ELR (cell line): Measurements from ENCODE around the gene NAA35.
"Not testable (repeated sequence)": the region's sequence is repeated elsewhere in the genome, so short reads cannot be mapped to it uniquely, and the experiment has no call there.

Experiments
- DNase-seq: peaks from one replicate; pipeline ENCODE4 v3.0.0-alpha.2; 2015; ENCODE audit warnings: low read depth

The NAA35 gene

DNA sequence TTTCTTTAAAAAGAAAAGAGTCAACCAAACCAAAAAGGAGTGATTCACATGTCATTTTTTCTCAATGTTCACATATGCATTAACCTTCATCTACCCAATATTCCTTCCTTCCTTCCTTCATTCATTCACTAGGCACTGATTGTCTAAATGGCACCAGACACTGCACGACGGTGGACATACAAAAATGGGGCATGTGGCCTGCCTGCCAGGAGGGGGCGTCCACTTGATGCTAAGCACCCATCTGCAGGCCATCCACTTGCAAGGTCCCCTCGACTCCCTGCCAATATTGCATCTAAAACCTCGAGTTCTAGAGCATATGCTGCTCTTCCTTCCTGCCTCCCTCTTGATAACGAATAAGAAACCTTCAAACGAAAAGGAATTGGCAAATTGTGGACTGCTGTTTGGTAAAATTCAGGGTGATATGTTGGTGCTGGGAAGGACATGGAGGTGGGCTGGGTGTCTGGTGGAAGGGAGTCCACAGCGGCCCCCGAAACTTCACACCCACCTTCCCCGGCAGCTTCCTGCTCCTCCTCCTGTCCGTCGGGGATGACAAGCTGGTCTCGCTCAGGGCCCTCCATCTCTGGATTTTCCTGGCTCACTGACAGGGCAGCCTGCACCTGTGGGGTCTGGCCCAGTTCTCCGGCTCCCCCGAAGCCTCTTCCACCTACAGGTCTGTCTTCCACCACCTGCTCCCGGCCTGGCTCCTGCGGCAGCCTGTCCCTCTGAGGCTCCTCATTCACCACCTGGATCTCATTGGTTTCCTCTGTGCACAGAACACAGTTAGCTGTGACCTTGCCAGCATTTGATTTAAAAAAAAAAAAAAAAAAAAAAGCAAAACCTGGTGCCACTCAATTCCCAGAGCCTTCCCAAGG is 94.2 kb downstream of the NAA35 start:
- peak; percentile 68 for DNase-seq

DNA sequence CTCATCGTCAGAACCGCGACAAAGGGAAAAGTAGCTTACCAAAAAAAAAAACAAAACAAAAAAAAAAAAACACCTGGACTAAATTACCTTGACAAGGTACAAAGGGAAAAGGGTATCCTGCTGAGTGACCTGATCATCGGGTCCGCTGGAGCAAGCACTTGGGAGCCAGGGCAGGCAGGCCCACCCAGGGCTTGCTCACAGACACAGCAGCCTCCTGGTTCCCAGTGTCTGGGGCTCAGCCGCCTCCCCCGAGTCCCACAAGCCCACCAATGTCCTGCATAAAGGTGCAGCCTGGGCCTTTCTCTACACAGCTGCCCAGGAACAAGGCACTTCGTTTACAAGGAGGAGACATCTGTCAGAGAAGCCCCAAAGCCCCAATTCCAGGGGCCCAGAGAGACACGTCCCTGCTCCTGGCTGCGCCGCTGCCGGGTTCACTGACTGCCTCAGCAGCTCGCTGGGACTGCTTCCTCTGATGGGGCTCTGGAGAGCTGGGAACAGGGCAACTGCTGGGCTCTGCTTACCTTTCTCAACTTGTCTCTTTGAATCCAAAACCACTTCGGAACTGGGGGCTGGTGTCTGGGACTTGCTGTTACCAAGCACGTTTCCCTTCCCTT is 95.0 kb downstream of the NAA35 start:
- DNase-seq = no peak

DNA sequence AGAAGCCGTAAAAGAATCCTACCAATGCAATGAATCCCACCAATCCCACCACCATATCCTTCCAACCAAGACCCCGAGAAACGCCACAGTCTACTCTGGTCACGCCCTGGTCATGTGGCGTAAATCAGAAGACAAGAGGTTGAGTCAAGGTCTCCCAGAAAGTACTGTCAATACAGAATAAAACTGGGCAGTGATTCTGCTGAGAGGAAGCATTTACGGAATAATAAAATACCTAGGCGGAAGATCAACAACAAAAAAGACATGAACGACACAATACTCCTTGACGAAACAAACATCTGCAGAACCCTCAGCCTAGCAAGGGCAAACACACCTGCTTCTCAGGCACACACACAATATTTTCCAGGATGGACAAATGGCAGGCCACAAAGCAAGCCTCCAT is 95.6 kb downstream of the NAA35 start:
- DNase-seq = no peak

DNA sequence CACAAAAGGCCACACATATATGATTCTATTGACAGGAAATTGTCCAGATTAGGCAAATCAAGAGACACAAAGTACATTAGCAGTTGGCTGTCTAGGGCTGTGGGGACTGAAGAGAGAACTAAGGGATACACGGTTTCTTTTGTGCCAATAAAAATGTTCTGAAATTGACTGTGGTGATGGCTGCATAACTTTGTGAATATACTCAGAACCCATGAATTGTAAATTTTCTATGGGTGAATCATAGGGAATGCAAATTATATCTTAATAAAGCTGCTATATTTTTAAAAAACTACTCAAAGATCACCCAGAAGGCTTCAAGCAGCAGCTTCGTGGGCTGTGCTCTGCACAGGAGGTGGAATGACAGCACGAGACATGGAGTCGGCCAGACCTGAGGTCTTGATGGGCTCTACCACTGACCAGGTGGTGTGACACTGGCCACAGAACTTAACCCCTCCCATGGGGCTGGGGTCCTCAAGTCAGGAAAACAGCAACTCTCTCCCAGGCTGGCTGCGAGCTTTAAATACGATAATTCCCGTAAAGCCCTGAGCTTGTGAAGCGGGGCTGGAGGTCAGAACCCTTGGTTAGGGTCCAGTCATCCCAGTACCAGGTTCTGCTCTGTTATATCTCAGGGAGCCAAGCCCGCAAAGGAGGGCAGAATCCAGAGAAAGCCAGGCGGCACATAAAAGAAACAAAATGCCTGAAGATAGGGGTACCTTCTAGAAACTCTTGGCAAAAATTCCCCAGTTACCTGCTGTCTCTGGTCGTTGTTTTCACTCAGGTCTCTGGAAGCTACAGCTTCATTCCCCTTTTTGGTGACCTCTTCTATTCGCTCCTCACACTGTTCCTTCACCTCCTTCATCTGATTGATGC is 99.3 kb downstream of the NAA35 start:
- peak; percentile 34 for DNase-seq

DNA sequence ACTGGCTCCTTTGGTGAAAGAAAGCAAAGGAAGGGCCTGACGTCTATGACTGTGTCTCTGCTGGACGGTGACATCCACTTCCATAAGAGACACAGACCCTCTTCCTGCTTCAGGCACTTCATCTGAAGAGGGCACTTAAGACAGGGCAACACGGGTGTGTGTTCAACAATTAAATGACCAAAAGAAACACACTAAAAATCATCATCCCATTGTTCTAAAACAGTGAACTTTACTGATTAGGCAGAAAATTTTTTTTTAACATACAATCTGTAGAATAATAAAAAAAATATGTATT is 99.9 kb downstream of the NAA35 start:
- DNase-seq = no peak

DNA sequence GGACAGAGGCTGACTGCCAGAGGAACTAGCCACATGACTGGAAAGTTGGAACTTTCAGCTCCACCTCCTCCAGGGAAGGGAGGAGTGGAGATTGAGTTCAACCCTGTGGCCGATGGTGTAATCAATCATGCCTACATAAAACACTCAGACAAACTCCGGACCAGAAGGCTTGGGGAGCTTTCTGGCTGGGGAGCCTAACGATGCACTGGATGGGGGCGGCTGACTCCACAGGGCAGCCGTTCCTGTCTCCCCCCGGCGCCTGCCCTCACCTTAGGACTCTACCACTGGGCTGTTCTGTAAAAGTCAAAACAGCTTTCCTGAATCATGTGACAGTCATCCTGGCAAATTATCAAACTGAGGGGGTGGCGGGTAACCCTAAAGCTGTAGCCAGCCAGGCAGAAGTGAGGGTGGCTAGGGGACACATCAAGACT is 100.4 kb downstream of the NAA35 start:
- no peak for DNase-seq

DNA sequence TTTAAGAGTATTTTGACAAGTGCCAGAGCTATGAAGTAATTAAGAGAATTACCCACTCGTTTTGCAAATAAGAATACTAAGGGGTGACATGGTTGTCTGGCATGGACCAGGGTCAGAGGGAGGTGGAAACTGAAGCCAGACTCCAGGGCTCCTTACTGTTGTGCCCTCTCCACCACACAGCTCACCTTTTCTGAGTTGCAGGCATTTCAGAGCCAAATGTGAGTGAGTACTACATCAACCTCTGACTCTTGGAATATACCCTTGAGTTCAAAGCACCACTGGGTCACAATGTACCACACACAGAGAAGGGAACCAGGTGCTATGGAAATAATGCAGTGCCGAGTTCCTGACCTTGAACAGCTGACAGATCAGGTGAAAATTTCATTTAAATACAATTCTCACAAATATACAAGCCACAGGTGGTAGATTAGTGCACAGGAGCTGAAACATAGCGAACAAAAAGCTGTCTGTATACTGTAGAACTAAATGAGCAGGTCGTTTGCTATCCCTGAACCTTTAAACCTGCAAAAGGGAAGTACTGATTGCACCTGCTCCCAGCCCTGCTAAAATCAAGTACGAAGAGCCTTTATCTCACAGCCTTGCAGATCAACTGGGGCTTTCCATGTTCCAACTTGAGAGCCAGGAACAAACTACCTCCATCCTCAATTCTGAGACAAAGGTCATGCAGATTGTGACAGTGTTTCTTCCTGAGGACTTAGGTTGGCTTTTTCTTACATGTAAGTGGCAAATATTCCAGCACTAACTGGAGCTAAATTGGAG is 101.4 kb downstream of the NAA35 start:
- no peak for DNase-seq

DNA sequence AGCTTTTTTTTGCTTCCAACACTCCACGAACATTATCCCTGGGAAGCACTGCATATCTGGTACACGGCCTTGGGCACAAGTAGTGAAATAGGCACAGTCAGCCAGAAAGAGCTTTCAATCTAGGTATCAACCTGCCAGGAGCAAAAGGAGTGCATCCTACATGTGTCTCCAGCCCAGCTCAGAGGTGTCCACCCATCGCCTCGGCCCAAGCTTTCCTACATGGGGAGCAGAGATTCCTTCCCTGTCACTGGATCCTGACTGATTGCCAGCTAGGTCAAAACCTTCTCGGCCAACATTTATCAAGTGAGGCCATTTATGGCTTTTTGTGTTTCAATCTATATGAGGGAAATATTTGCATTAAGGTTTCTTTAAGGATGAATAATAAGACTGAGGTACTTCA is 102.6 kb downstream of the NAA35 start:
- DNase-seq = no peak

DNA sequence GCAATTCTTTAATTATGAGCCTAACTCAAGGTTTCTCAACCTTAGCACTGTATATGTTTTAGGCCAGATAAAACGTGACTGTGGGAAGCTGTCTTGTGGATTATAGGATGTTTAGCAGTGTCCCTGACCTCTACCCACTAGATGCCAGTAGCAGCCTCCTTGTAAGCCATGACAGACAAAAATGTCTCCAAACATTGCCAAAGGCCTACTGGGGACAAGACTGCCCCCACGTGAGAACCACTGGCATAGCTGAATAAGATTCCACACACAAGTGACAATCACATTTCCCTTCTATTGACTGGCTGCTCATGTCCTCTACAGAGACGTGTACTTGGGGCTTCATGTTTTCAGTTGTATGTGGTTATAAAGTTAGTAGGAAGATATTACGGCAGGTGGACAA is 103.1 kb downstream of the NAA35 start:
- DNase-seq = peak; percentile 20

DNA sequence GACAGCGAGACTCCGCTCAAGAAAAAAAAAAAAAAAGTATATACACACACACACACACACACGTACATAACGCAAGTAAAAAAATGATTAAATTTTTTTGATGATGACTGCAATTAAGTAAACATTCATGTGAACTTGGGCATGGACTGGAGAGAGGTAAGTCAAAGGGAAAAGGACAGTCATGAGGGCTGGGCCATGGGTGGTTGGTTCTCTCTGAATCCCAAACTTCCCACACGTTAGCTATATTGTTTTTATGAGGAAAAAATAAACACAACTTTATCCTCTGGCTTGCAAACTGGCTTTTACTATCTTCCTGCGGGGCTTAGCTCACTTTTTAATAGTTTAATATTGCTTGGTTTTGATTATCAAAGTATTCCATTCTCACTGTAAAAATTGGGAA is 104.7 kb downstream of the NAA35 start:
- DNase-seq = no peak

DNA sequence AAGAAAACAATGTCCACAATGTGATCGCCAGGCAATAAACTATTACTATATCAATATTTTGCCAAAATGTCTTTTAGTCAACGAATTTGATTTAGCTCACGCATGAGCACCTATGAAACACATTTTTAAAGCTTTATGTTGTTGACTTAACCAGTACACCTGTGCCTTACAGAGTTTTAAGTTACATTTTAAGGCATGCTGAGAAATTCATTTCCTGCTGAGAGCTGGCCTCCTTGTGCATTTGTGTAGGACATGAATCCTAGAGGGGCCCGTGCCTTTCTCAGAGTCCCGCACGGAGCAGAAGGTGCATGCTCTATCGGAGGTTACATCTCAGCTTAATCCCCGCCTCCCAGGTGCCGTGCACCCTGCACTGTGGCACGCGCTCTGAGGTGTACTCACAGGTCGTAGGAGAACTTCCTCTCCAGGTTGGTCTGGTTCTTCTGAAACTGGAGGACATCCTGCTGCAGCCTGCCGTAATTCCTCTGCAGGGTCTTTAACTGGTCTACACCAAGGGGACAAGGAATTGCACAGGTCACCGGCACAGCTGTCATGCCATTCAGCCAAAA is 105.2 kb downstream of the NAA35 start:
- DNase-seq = no peak

DNA sequence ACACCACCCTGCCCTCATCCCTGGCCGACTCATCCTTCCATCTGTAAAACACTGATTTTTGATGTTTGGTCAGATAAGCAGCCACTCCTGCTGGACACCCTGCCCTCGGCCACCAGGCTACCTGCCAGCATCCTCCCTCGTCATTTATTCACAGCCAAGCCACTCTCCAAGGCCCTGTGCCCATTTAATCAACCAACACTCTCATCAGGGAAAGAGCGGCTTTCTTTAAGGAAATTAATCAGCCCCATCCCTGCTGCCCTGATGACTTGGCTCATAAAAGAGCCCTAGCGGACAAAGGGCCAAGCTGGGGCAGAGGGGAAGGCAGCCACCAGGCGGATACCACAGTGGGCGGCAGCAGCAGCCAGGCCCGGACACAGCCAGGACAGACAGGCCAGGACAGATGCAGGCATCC is 106.0 kb downstream of the NAA35 start:
- DNase-seq = no peak

DNA sequence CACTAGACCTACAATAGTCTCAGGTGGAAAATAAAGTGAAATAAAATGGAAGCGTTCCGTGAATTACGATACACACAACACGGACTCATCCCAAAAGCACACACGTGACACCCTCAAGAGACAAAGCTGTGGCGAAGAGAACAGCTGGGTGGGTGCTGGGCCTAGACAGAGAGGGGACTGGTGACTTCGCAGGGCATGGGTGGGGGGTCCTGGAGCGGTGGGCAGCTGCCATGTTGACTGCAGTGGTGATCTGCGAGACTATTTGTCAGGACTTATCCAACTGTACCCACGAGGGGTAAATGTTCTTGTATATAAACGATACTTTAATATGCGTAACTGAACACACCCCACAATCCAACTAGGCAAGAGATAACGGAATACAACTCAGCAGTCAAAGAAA is 106.4 kb downstream of the NAA35 start:
- no peak for DNase-seq

DNA sequence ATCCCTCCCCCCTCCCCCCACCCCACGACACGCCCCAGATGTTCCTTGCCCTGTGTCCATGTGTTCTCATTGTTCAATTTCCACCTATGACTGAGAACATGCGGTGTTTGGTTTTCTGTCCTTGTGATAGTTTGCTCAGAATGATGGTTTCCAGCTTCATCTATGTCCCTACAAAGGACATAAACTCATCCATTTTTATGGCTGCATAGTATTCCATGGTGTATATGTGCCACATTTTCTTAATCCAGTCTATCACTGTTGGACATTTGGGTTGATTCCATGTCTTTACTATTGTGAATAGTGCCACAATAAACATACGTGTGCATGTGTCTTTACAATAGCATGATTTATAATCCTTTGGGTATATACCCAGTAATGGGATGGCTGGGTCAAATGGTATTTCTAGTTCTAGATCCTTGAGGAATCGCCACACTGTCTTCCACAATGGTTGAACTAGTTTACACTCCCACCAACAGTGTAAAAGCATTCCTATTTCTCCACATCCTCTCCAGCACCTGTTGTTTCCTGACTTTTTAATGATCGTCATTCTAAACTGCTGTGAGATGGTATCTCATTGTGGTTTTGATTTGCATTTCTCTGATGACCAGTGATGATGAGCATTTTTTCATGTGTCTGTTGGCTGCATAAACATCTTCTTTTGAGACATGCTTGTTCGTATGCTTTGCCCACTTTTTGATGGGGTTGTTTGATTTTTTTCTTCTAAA is 107.2 kb downstream of the NAA35 start:
- DNase-seq = not testable (repeated sequence)

DNA sequence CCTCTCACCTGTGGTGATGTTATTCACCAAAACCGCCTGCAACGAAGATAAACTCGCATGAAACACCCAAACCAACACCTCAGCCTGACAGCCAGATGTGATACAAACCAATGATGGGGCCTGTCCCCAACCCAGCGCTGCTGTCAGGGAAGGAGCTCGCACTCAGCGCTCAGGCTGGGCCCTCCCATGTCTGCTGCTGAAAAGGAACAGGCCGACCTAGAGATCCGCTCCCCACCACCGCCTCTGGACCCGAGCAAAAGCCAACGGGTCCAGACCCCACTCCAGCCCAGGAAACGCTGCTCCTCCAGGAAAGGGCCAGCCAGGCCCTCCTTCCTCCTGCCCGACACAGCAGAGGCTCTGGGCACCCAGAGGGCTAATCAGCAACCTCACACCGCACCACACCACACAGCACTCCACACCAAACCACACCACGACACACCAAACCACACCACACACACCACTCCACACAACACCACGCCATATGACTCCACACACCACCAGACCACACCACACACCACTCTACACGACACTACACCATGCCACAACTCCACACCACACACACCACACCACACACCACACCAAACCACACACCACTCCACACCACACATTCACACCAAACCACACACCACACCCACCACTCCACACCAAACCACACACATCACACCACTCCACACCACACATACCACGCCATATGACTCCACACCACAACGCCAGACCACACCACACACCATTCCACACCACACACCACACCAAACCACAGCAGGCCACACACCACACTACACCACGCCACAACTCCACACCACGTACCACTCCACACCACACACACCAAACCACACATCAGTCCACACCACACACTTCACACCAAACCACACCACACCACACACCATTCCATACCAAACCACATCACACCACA is 111.9 kb downstream of the NAA35 start:
- no peak for DNase-seq

DNA sequence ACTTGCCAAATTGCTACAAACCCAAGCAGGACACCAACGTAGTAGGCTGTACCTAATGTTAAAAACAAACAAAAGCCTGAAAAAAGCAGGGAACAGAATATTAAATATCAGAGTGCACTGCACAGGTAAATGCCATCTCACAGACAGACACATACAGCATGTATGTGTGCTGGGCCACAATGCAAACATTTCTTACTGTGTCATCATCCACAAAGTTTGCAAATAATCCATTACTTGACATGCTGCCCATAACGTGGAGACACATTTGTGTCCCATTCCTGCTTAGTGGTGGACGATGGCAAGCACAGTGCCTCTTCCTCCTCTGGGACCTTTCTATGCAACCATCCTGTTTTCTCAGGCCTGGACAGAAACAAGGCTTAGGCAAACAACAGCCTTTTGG is 113.7 kb downstream of the NAA35 start:
- DNase-seq = no peak

DNA sequence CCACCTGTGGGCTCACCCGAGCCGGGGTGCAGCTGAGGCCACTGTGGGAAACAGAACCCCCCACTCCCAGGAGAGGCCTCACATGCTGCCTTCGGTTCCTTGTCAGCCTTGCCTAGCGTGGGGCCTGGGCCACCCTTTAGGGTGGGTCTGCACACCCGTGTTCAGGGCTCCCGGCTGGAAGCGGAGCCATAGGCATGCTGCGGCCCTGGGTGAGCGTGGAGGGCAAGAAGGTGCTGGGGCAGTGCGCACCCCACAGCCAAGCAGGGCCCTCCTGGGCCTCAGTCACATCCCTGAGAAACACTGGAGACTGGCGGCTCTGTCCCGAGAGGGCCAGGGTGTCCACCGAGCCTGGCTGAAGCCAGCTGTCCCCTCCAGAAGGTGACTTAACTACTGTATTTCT is 116.5 kb downstream of the NAA35 start:
- no peak for DNase-seq

DNA sequence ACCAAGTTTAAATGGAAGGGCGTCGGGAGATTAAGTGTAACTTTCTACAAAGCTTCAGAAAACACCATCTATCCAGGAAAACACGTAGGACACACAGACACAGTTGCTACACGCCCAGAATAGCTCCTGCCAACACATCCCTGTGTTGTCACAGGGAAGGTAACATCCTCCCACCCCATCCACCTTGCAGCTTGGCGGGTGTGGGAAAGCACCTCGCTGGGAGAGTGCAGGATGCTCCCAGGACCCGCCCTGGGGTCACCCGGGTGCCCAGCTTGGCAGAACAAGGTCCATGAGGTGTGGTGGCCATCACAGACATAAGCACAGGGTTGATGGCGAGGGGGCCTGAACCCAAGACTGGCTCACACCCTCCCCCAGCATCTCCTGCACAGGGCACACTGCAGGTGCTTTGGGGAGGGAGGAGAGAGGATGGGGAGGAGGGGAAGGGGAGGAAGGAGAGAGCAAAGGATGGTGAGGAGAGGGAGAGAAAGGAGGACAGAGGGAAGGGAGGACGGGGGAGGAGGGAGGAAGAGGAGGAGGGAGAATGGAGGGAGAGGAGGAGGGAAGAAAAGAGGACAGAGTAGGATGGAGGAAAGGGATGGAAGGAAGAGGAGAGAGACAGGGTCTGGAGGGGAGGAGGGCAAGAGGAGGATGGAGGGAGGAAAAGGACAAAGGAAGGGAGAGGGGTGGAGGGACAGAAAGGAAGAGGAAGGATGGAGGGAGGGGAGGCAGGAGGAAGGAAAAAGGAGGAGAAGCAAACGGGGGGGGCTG is 121.2 kb downstream of the NAA35 start:
- DNase-seq = no peak
